Right lobe of liver (tissue), 4 donors: ENCODE results near the gene LSMEM2.

Source experiments
- POLR2A ChIP-seq: fragments of 450-650 bp; IDR thresholded peaks from one replicate; pipeline ENCODE4 v1.6.1; 2017; ENCODE audit warnings: antibody characterized with exemption, mild to moderate bottlenecking
- TF ChIP-seq, protein P1 (sequence below), 4 donors: fragments of 200-600 bp in 3 of 4; fragments of 450-650 bp in 1 of 4; IDR thresholded peaks; one replicate each; pipeline versions ENCODE4 v1.5.1 to v1.8.0; 2016 to 2022; ENCODE audit warnings: antibody characterized with exemption in 4 of 4, mild to moderate bottlenecking in 2 of 4
- donor health status: DM: no; HTN: no; CAD: no.
- donor health status: DM: no; HTN: no; CAD: no.
- donor health status: DM: no; HTN: yes; CAD: no.

DNA sequence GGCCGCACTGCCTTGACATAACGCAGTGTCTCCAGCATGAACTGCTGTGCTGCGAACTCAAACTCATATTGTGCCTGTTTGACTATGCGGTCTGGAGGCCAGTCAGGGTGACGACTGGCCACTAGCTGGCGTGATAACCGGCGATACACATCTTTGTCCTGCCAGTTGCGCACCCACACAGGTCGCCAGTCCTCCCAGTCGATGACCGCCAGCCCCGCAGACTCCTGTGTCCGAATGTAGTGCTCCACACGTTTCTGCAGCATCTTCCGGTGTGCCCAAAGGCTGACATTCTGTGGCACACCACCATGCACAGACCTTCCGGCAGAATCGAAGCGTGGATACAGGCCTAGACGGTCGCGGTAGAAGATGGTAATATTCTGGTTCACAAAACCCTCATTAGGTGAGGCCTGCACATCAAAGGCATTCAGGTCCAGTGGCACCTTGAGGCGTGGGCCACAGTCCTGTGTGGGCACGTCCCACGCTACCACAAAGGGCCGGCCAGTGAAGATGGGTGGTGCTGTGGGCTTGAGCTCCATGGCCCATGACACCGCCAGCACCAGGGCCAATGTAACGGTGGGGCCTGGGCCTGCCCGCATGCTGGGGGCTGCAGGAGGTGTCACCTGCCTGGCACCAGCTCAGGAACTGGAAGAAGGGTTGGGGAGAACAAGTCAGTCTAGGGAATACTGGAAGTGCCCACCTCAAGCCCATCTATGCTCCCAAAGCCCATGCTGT lies 41.2 kb downstream of the LSMEM2 start:
- TF ChIP-seq, protein P1, sequence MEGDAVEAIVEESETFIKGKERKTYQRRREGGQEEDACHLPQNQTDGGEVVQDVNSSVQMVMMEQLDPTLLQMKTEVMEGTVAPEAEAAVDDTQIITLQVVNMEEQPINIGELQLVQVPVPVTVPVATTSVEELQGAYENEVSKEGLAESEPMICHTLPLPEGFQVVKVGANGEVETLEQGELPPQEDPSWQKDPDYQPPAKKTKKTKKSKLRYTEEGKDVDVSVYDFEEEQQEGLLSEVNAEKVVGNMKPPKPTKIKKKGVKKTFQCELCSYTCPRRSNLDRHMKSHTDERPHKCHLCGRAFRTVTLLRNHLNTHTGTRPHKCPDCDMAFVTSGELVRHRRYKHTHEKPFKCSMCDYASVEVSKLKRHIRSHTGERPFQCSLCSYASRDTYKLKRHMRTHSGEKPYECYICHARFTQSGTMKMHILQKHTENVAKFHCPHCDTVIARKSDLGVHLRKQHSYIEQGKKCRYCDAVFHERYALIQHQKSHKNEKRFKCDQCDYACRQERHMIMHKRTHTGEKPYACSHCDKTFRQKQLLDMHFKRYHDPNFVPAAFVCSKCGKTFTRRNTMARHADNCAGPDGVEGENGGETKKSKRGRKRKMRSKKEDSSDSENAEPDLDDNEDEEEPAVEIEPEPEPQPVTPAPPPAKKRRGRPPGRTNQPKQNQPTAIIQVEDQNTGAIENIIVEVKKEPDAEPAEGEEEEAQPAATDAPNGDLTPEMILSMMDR (IDR thresholded peaks at IDR 0.05): no peak
- TF ChIP-seq POLR2A: no peak
